Liver (tissue), 9 donors: ENCODE results near the gene STX1A. TPM values are rescaled to one million over a fixed set of nuclear protein-coding genes. Genes with fewer than 3 reads are reported as not detected.

ENCODE experiments used
- DNase-seq: peaks from one replicate; pipeline ENCODE4 v3.0.0-alpha.2; 2017; ENCODE audit warnings: low spot score
- H3K27ac ChIP-seq, 2 donors: one replicate each; pipeline ENCODE4 v1.7.0; 2013; ENCODE audit warnings: inconsistent platforms in 2 of 2, low read length in 2 of 2, control low read depth in 1 of 2, low read depth in 1 of 2, mild to moderate bottlenecking in 1 of 2
- H3K27me3 ChIP-seq, 4 donors: one replicate each; pipeline versions ENCODE4 v1.6.1 to v1.7.0; 2013; ENCODE audit warnings: low read length in 3 of 4, inconsistent platforms in 1 of 4, mild to moderate bottlenecking in 1 of 4, moderate library complexity in 1 of 4; ENCODE audit not compliant: control insufficient read depth in 4 of 4, insufficient read depth in 4 of 4
- H3K36me3 ChIP-seq, 4 donors: one replicate each; pipeline versions ENCODE4 v1.6.1 to v1.7.0; 2013; ENCODE audit warnings: low read length in 3 of 4, mild to moderate bottlenecking in 3 of 4, low read depth in 1 of 4, moderate library complexity in 1 of 4; ENCODE audit not compliant: control insufficient read depth in 4 of 4, insufficient read depth in 3 of 4
- H3K4me1 ChIP-seq, 4 donors: one replicate each; pipeline versions ENCODE4 v1.6.1 to v1.7.0; 2013; ENCODE audit warnings: low read length in 3 of 4, mild to moderate bottlenecking in 3 of 4, moderate library complexity in 1 of 4; ENCODE audit not compliant: control insufficient read depth in 4 of 4, insufficient read depth in 4 of 4
- H3K4me3 ChIP-seq, 3 donors: one replicate each; pipeline versions ENCODE4 v1.6.1 to v1.7.0; 2013; ENCODE audit warnings: low read length in 3 of 3, control low read depth in 1 of 3, low read depth in 1 of 3, mild to moderate bottlenecking in 1 of 3
- H3K9ac ChIP-seq, 2 donors: one replicate each; pipeline ENCODE4 v1.7.0; 2013; ENCODE audit warnings: low read length in 2 of 2, mild to moderate bottlenecking in 2 of 2, moderate library complexity in 2 of 2, control low read depth in 1 of 2, low read depth in 1 of 2
- H3K9me3 ChIP-seq, 4 donors: one replicate each; pipeline versions ENCODE4 v1.6.1 to v1.7.0; 2013; ENCODE audit warnings: low read length in 3 of 4; ENCODE audit not compliant: control insufficient read depth in 4 of 4
- ATF3 ChIP-seq: IDR thresholded peaks from 2 replicates; pipeline ENCODE4 v1.6.1; 2016; ENCODE audit warnings: antibody characterized with exemption
- CTCF ChIP-seq: fragments of 150-350 bp; IDR thresholded peaks from 2 replicates; pipeline ENCODE4 v1.5.1; 2017; ENCODE audit warnings: improper control_type of control experiment, low read depth, low read length; ENCODE audit not compliant: missing input control
- EGR1 ChIP-seq, 2 donors: IDR thresholded peaks; 2 replicates each; pipeline ENCODE4 v1.6.1; 2016 to 2018; ENCODE audit warnings: antibody characterized with exemption in 2 of 2, low read depth in 2 of 2
- FOXA1 ChIP-seq: IDR thresholded peaks from 2 replicates; pipeline ENCODE4 v1.6.1; 2016; ENCODE audit warnings: antibody characterized with exemption
- FOXA2 ChIP-seq: IDR thresholded peaks from 2 replicates; pipeline ENCODE4 v1.6.1; 2016; ENCODE audit warnings: antibody characterized with exemption
- GABPA ChIP-seq, 2 donors: IDR thresholded peaks in 1 of 2; conservative IDR thresholded peaks in 1 of 2; 2 replicates each; pipeline ENCODE4 v1.6.1; 2016; ENCODE audit warnings: antibody characterized with exemption in 2 of 2, mild to moderate bottlenecking in 1 of 2, moderate library complexity in 1 of 2
- HNF4A ChIP-seq, 2 donors: conservative IDR thresholded peaks; 2 replicates each; pipeline ENCODE4 v1.6.1; 2016; ENCODE audit warnings: antibody characterized with exemption in 2 of 2, mild to moderate bottlenecking in 2 of 2
- MAX ChIP-seq: IDR thresholded peaks from 2 replicates; pipeline ENCODE4 v1.6.1; 2016; ENCODE audit warnings: antibody characterized with exemption
- NR2F2 ChIP-seq: IDR thresholded peaks from 2 replicates; pipeline ENCODE4 v1.6.1; 2016; ENCODE audit warnings: antibody characterized with exemption
- RAD21 ChIP-seq, 2 donors: IDR thresholded peaks; 2 replicates each; pipeline ENCODE4 v1.6.1; 2016; ENCODE audit warnings: antibody characterized with exemption in 2 of 2, mild to moderate bottlenecking in 2 of 2
- REST ChIP-seq: IDR thresholded peaks from 2 replicates; pipeline ENCODE4 v1.6.1; 2016; ENCODE audit warnings: antibody characterized with exemption, mild to moderate bottlenecking
- TAF1 ChIP-seq: conservative IDR thresholded peaks from 2 replicates; pipeline ENCODE4 v1.6.1; 2016; ENCODE audit warnings: antibody characterized with exemption, mild to moderate bottlenecking
- WGBS: extraction: QIAGEN DNeasy Blood & Tissue Kit; methylation state at CpG from one replicate; pipeline ENCODE4 v1.1.7; 2013; 5-methylcytosine and 5-hydroxymethylcytosine counted together
- polyA plus RNA-seq, 2 donors: library from polyadenylated mRNA; stranded (reverse) in 1 of 2; unstranded in 1 of 2; fragments of 200-250 nt in 1 of 2; fragments of >200 nt in 1 of 2; fragmentation: Nextera tagmentation in 1 of 2; extraction: Ambion mirVana in 1 of 2; gene quantifications; one replicate each; pipeline versions ENCODE4 v1.2.1 to v1.2.3, GENCODE V29; 2013 to 2015
- total RNA-seq, 2 donors: library from RNA; depleted of rRNA; stranded (reverse); fragments of >200 nt; gene quantifications; one replicate each; pipeline ENCODE4 v1.2.3, GENCODE V29; 2014
- TF ChIP-seq, protein P1 (sequence below): IDR thresholded peaks from 2 replicates; pipeline ENCODE4 v1.6.1; 2016; ENCODE audit warnings: antibody characterized with exemption
- donor health status: healthy.
- donor health status: healthy.
- donor health status: healthy.
- donor health status: healthy.
- donor health status: healthy.

Gene STX1A
- total and polyA plus RNA-seq, 4 donors, result 0.49 to 1.9 (median 1.1) TPM

GRCh38 chr7:73706126-73707044 lies 13.1 kb downstream of the STX1A start:
- Histone ChIP-seq H3K27me3 (no peaks in the 10 kb centered on the region), H3K4me3 (no peak overlapping the region), H3K36me3 (peaks cover 0 to 2% (median 0%) of the 10 kb centered on the region in 4 donors), H3K4me1 (no peaks in the 10 kb centered on the region), H3K27ac (no peak overlapping the region), H3K9ac (no peak overlapping the region), H3K9me3 (no peaks in the 10 kb centered on the region)
- DNase-seq, result no peak
- TF ChIP-seq ATF3 (no peak), EGR1 (IDR thresholded peaks at IDR 0.05; ENCODE audit: low read depth in 2 of 2) (no peak)
- WGBS, result 89% methylated on average over 25 of the region's 25 CpGs

GRCh38 chr7:73705551-73705920 lies 13.9 kb downstream of the STX1A start:
- 91% methylated on average over 10 of the region's 10 CpGs for WGBS
- H3K36me3 ChIP-seq, result peaks cover 0 to 2% (median 0%) of the 10 kb centered on the region in 4 donors

More at GRCh38 chr7:73705551-73705920, 13.9 kb downstream of the STX1A start:
- TF ChIP-seq RAD21 (IDR thresholded peaks at IDR 0.05), result no peak
- no peak for TF ChIP-seq TAF1
- no peak for TF ChIP-seq NR2F2
- TF ChIP-seq EGR1 (IDR thresholded peaks at IDR 0.05; ENCODE audit: low read depth in 2 of 2), result no peak
- TF ChIP-seq HNF4A (conservative IDR thresholded peaks at IDR 0.05), result no peak
- TF ChIP-seq FOXA2, result no peak
- TF ChIP-seq CTCF, result no peak
- TF ChIP-seq MAX, result no peak
- TF ChIP-seq REST, result no peak
- TF ChIP-seq FOXA1, result no peak
- no peak for TF ChIP-seq GABPA (IDR thresholded peaks at IDR 0.05 in 1 of 2, conservative IDR thresholded peaks at IDR 0.05 in 1 of 2)
- TF ChIP-seq, protein P1, sequence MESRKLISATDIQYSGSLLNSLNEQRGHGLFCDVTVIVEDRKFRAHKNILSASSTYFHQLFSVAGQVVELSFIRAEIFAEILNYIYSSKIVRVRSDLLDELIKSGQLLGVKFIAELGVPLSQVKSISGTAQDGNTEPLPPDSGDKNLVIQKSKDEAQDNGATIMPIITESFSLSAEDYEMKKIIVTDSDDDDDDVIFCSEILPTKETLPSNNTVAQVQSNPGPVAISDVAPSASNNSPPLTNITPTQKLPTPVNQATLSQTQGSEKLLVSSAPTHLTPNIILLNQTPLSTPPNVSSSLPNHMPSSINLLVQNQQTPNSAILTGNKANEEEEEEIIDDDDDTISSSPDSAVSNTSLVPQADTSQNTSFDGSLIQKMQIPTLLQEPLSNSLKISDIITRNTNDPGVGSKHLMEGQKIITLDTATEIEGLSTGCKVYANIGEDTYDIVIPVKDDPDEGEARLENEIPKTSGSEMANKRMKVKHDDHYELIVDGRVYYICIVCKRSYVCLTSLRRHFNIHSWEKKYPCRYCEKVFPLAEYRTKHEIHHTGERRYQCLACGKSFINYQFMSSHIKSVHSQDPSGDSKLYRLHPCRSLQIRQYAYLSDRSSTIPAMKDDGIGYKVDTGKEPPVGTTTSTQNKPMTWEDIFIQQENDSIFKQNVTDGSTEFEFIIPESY, result no peak
- Histone ChIP-seq H3K9me3 (no peaks in the 10 kb centered on the region), H3K4me3 (no peak overlapping the region), H3K27me3 (no peaks in the 10 kb centered on the region), H3K9ac (no peak overlapping the region), H3K27ac (no peak overlapping the region), H3K4me1 (no peaks in the 10 kb centered on the region)
- no peak for DNase-seq
